GM13976 (cell line): ENCODE measurements around the gene POU6F2.

Experiments used
- DNase-seq: peaks from one replicate; pipeline ENCODE4 v3.0.0; 2012; ENCODE audit warnings: low spot score
- CTCF ChIP-seq: IDR thresholded peaks from 2 replicates; pipeline ENCODE4 v1.5.1; 2012; ENCODE audit warnings: borderline replicate concordance, mild to moderate bottlenecking; ENCODE audit not compliant: insufficient read depth; ENCODE audit errors: extremely low read depth, missing control alignments, control extremely low read depth
- in situ Hi-C: fragments of 300-500 bp; cut with MboI; formaldehyde crosslinking; loops from one replicate; pipeline ENCODE4 v1.12.0; 2022; ENCODE audit warnings: low sequenced_read_pairs, mixed read lengths, inconsistent platforms; ENCODE audit not compliant: unreplicated experiment

The POU6F2 gene

GRCh38 chr7:39432807-39433416, 455.2 kb downstream of the POU6F2 start:
- no peak for TF ChIP-seq CTCF
- no peak for DNase-seq
- in situ Hi-C loops, result no loop called here

- in situ Hi-C loops, result no loop called here
- TF ChIP-seq CTCF, result no peak
- no peak for DNase-seq
These were observed 455.8 kb downstream of the POU6F2 start for GRCh38 chr7:39433550-39433949.

GRCh38 chr7:39434012-39434411, 456.3 kb downstream of the POU6F2 start:
- in situ Hi-C loops, result no loop called here
- no peak for DNase-seq
- no peak for TF ChIP-seq CTCF

- no peak for TF ChIP-seq CTCF
- in situ Hi-C loops, result no loop called here
- DNase-seq, result no peak
These were observed 468.8 kb downstream of the POU6F2 start for GRCh38 chr7:39446546-39446945.

GRCh38 chr7:39451901-39452300, 474.2 kb downstream of the POU6F2 start:
- TF ChIP-seq CTCF, result no peak
- no peak for DNase-seq
- in situ Hi-C loops, result loop anchor here (25.0 kb wide), 2 partner anchors 515 to 665 kb away; no protein-coding TSS in a partner anchor

- DNase-seq, result peak; percentile 57
- TF ChIP-seq CTCF, result peak; percentile 70
- in situ Hi-C loops, result loop anchor here (25.0 kb wide), 2 partner anchors 517 to 667 kb away; no protein-coding TSS in a partner anchor
These were observed 476.1 kb downstream of the POU6F2 start for GRCh38 chr7:39453743-39454355.
